Measurements from ENCODE around the gene STK11.

Gene STK11, protein sequence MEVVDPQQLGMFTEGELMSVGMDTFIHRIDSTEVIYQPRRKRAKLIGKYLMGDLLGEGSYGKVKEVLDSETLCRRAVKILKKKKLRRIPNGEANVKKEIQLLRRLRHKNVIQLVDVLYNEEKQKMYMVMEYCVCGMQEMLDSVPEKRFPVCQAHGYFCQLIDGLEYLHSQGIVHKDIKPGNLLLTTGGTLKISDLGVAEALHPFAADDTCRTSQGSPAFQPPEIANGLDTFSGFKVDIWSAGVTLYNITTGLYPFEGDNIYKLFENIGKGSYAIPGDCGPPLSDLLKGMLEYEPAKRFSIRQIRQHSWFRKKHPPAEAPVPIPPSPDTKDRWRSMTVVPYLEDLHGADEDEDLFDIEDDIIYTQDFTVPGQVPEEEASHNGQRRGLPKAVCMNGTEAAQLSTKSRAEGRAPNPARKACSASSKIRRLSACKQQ

DNA sequence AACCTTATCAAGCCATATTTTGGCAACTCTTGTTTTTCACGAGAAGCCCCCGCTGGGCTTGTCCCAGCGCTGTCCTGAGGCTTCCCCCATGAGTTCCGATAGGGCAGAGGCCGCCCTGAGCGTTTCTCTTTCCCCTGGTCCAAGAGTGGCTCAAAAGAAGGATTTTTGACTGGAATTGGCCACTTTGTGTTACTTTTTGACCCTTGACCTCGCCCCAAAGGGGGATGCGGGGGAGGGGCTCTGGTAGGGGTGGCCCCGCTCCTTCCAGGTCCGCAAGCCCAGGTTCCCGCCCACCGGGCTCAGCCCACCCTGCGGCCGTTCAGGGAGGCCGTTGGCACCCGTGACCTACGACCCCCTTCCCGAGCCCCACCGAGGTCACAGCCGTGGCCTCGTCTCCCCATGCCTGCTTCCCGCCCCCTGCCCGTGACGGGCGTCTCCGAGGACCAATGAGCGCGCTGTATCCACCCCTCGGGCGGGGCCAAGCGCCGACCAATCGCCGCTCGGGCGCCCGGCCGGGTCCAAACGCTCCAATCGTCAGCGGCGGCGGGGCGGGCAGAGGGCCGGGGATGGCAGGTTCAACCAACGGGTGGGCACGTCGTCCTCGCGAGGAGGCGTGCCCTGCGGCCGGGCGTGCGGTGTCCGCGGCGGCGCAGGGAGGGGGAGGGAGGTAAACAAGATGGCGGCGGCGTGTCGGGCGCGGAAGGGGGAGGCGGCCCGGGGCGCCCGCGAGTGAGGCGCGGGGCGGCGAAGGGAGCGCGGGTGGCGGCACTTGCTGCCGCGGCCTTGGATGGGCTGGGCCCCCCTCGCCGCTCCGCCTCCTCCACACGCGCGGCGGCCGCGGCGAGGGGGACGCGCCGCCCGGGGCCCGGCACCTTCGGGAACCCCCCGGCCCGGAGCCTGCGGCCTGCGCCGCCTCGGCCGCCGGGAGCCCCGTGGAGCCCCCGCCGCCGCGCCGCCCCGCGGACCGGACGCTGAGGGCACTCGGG lies at the start of gene STK11:
STK11 (plus strand) TSS at position 665 of the 986 bp plus-strand sequence. CDS start 1,136 bp downstream, outside the sequence.
- DNase-seq = peak; percentile 99

DNA sequence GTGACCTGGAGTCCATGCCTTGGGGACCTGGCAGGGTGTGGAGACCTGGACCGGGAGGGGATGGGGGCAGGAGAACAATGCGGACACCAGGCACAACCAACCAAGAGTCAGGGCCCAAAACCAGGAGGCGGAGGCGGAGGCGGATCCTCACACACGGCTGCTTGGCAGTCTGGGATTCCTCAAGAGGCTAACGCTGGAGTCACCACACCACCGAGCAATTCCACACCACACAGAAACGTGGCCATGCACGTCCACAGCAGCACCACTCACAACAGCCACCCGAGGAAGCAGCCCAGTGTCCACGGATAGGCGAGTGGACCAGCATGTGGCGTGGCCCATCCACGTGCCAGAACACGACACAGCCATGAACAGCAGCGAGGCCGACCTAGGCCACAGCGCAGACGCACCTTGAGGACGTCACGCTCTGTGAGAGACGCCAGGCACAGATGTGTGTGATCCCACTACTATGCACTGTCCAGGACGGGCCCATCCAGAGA lies 49.2 kb upstream of the STK11 start:
- DNase-seq = no peak

DNA sequence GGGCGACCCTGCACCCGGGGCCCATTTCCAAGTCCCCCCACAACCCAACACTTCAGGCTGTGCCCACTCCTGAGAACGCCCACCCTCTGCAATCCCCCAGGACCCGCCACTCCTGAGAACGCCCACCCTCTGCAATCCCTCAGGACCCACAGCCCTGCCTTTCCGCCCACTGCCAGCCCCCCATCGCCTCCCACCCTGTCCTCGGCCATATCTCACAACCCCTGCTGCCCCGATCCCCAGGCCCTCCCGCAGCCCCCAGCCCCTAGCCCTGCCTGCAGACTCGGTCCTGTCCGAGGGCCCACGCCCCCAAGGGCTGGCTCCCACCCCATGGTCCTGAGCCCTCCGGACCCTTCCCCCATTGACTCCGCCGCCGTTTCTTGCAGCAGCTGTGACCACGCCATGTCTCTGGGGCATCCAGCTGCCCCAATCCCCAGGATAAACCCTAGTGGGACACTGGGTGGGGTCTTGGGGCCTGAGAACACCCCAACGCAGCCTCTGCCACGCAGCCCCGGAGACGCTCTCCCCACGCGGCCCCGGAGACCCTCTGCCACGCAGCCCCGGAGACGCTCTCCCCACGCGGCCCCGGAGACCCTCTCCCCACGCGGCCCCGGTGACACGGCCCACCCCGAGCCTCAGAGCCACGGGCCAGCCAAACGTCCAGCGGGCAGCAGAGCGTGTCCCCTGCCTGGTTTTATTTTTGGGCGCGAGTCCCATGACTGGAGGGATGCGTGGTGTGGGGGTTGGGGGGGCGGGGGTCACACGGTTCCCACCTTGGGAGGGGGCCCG lies 48.6 kb upstream of the STK11 start:
- DNase-seq = no peak

DNA sequence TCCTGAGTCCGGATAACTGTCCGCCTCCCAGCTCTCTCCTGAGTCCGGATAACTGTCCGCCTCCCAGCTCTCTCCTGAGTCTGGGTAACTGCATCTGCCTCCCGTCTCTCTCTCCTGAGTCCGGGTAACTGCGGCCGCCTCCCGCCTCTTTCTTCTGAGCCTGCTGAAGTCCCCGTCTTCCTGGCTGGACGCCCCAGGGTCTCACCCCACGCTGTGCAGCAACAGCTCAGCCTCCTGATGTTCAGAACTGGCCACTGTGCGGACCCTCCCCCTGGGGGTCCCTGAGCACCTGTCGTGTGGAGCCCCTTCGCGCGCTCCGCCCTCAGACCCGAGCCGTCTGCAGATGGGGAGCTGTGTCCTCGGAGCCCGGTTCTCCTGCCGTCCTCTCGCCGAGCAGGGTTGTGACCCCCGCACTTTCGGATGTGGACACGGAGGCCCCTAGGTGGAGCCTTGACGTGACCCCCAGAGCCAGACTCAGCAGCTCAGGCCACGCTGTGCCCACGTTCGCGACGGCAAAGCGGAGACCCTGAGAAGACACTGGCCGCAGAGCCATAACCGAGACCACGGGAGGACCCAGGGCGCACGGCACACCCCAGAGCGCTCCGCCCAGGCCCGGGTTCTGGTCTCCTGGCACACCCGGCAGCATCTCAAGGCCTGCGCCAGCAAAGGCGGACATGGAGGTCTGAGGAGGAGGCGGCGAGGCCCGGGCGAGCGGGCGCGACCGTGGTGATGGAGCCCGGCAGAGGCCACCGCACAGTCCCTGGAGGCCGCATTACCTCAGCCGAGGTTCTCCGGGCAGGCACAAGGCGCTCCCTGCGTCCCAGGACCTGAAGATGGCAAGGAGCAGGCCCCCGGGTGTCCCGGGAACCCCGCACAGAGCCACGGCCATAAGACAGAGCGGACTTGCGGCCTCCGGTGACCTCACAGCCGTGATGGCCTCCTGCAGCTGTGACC lies 47.4 kb upstream of the STK11 start:
- no peak for DNase-seq

DNA sequence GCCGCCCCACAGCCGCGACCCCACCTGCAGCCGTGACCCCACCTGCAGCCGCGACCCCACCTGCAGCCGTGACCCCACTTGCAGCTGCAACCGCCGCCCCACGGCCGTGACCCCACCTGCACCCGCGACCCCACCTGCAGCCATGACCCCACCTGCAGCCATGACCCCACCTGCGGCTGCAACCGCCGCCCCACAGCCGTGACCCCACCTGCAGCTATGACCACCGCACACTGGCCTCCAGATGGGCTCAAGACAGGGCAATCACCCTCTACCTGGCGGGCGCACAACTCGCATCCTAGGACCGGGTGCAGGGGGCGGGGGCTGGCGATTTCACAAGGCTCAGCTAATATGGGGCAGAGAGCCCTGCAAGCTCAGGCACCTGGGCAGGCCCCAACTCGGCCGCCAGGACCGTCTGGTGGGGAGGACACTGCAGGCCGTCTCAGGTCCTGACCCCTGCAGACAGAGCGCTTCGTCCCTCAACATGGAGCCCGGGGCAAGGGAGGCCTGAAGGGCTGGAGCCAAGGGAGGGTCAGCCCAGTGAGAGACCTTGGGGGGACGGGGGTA lies 46.6 kb upstream of the STK11 start:
- no peak for DNase-seq

DNA sequence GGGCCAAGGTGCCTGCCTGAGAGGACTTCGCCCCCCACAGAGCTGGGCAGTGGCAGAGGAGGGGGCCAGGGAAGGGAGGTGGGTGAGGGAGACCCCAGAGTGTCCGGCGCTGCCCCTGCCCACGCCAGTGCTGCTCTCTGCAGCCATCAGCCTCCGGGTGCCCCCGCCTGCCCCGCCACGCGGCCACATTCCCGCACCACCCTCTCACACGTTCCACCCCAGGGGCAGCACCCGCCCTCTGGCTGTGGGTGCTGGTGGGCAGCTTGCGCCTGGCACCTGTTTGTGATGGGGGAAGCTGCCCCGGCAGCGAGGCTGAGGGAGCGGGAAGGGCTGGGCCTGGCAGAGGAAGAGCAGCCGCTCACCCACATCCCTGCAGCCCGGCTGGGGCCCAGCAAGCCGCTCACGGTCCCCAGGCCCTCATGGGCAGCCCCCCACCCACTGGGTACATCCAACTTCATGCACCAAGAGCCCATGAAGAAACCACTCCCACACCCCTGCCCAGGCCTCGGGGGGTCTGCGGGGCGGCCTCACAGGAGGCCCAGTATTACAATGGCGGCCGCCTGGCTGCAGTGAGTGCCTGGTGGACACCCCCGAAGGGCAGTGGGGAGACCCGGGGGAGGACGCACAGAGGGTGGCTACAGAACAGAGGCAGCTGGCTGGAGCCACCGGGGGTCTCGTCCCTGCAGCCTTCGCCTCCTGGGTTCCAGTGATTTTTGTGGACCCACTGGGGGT lies 45.5 kb upstream of the STK11 start:
- DNase-seq = no peak

DNA sequence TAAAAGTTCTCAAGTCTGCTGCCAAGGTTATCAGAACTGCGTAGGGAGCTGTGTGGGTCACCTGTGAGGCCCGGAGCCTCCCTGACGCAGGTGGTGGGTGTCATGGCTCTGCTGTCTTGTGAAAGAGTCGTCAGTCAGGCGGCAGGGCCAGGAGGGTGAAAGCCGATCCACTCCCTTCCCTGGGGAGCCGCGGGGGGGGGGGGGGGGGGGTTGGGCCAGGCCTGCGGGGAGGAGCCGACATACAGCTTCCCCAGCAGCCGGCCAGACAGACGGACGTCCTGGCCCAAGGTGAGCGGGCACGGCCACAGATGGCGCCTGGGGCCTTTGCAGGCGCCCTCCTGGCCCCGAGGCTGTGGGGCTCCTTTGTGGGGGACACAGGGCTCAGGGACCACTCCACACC lies 43.9 kb upstream of the STK11 start:
- no peak for DNase-seq

DNA sequence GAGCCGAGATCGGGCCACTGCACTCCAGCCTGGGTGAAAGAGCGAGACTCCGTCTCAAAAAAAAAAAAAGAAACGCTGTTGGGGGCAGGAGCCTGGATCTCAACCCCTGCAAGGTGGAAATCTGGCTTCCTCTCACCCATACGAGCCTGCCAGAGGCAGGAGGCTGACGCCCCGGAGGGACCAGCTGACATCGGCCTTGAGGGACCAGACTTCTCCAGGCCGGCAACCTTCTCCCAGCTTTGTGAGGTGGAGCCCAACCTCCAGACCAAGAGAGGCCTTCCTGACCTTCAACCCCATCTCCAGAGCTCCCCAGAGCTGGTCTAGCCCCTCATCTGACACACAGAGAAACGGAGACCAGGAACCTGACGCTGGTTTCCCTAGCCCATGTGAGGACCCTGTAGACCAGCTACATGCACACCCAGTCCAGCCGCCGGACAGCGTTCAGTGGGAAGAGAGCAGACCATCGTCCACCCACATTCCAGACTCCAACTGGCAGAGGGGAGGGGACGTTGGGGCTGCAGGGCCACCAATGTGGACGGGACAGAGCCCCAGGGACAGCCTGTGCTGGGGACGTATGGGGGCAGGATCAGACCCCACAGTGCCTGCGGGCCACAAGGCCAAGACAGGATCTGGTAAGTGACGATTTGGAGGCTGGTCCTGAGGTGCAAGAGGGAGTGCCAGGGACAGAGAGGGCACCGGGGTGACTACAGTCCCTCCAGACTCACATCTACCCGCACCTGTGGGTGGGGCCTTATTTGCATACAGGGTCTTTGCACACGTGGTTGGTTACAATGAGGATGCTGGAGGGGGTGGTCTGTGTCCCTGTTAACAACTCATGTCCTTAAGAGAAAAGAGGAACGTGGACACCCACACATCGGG lies 42.9 kb upstream of the STK11 start:
- DNase-seq = no peak

DNA sequence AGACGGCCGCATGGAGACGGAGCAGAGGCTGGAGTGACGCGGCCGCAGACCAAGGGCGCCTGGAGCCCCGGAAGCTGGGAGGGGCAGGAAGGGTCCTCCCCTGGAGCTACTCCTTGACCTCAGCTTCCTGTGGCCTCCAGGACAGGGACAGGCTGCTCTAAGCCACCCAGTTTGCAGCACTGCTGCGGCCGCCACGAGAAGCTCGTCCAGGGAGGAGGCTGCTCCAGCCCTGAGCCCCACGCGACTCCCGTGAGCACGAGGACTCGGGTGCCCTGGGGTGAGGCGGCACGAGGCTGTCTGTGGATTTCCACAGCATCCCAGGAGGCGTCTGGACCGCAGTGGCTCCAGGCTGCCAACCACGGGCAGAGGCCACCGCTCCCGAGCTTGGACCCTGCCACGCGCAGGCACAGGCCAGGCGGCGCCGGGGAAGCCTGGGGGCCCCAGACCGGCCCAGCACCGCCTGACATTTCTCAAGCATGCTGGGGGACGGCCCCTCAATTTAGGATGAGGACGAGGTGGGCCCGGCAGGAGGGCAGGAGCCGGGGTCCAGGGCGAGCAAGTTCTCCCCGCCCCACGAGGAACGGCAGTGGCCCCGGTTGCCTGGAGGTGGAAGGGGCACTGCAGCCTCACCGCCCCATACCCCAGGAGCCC lies 42.2 kb upstream of the STK11 start:
- no peak for DNase-seq

DNA sequence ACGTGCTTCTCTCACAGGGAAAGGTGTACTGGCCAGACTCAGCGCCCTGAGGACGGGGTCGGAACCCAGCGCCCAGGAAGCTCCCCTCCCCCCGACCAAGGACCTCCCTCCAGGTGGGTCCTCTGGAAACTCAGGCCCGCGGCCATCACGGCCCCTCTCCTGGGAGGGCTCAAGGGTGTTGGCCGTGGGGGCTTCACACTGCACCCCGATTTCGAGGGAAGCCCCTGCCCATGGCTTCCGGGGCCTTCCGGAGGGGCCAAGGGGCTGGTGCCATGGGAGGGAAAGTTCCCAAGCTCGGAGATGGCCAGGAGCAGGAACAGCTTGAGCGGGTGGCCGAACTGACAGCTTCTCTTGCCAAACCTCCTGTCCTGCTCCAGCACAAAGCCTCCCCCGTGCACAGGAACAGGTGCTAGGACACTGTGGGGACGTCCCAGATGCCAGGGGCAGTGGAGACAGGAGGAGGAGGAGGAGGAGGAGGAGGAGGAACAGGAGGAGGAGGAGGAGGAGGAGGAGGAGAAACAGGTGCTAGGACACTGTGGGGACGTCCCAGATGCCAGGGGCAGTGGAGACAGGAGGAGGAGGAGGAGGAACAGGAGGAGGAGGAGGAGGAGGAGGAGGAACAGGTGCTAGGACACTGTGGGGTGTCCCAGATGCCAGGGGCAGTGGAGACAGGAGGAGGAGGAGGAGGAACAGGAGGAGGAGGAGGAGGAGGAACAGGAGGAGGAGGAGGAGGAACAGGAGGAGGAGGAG lies 41.5 kb upstream of the STK11 start:
- no peak for DNase-seq

DNA sequence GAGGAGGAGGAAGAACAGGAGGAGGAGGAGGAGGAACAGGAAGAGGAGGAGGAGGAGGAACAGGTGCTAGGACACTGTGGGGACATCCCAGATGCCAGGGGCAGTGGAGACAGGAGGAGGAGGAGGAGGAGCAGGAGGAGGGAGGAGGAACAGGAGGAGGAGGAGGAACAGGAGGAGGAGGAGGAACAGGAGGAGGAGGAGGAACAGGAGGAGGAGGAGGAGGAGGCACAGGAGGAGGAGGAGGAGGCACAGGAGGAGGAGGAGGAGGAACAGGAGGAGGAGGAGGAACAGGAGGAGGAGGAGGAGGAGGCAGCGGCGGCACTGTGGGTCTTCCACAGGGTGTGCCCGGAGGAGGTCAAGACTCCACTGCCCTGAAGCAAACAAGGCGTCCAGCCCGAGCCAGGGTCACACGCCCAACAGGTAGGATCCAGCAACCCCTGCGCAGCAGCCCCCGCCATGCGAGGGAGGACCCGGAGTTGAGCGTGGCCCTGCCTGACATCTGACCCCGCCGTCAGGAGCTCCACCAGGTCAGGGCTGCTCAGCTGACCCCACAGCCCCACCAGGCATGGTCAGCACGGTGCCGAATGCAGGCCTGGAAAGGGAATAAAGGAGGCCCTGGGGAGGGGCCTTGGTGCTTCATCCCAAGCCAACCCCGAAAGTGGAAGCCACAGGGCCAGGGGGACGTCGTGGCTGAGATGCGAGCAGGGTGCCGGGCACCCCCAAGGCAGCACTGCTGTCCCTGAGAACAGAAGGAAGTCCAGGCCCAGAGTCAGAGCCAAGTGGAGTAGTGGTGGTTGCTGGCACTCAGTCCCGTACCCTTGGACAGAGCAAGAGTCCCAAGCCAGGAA lies 40.7 kb upstream of the STK11 start:
- no peak for DNase-seq

DNA sequence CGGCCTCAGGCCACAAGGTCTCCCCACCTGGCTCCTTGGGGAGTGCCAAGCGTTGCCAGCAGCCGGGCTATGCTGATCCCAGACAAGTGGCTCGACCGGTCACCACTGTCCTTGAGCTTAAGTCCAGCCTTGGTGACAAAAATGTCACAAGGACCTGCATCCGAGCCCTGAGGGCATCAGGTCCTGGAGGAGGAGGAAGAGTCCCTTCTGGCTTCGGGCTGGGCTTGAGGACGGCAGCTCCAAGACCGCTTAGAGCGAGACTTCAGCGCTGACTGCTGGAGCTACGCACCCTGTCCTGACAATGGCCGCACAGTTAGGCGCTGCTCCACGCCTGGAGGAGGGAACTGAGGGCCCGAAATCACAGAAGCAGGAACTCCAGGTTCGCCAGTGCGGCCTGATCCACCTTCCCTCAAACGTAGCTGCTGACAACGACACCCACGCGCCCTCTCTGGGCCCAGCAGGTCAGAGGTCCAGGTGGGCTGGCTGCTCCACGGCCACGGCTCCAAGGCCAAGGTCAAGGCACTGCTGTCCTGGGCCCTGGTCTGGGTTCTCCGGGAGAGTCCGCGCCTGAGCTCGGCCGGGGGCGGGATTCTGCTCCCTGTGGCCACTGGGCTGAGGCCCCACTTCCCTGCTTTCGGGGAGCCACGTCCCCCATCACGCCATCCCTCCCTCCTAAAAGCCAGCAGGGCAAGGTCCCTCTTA lies 38.6 kb upstream of the STK11 start:
- DNase-seq = no peak

DNA sequence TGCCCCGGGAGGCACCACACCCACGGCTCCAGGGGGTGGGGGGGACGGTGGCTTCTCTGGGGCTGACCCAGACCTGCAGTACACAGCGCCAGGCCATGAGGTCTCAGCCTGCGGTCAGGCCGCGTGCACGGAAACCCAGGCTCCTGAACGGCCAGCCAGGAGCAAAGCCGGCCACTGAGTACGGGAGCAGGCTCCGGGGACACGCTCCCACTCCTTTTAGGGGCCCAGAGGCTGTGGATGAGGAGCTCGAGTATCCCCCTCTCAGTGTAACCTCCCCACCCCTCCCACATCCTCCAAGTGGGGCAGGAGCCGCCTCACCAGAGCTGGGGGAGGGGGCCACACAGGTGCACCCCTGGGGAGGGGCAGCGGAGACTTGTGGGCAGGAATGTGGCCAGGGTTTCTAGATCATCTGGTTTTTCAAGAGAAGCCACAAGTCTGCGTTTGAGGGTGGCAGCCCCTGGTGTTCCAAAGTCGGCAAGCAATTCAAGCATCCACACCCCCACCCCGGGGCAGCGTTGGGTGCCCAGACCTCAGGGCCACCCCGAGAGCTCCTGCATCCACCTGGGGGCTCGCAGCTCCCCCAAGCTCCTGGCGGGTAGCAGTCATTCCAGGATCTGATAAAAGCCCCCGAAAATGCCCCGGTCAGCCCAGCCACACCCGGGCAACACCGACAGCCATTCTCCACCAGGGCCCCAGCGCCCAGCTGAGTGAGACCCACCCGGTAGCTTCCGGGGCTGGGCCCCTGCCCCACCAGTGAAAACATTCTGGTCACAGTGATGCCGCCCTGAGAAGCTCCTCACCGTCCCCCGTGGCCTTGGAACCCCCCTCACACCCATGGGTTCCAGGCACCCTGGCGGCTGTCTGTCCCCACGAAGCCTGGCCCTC lies 37.6 kb upstream of the STK11 start:
- no peak for DNase-seq

DNA sequence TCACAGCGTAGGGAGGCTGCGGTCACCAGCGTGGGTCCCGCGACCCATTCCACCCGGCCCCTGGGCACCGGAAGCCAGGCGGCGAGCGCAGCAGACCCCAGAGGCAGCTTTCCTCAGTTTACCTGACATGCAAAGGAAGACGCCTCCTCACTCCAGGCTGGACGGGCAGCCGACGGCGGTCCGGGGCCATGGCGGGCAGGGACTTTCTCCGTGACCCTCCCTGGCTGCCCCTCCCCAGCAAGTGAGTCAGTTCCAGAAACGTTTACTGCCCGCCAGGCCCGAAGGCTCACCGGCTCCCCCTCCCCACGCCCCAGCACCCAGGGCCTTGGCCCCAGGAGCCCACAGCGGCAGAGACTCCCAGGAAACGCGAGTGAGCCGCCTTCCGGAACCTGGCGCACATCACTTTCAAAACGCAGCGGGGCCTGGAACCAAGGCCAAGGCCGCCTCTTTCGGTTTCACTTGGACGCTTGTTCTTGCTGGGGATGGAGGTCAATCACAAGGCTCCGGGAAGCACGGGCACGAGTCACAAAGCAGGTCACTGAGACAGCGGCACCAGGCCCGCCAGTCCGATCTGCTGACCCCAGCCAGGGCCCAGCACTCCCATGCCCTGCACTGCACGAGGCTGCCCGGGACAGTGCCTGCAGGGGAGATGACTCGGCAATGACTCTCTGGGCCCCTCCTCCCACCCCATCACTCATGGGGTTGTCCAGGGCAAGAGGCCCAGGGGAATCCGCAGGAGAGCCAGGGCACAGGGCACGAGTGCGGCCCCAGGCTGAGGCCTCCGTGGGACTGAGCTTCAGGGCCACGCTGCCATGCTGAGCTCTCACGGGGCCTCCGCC lies 36.8 kb upstream of the STK11 start:
- DNase-seq = no peak
